DMS53 treated with DMSO at 0.1 percent for 48 hours (cell line): ENCODE measurements around the gene GAD1.
A peak's percentile ranks its signal among the peaks of the same experiment; 100 is the strongest.

Experiments used
- DNase-seq: peaks from one replicate; lab custom pipeline; 2025; ENCODE audit not compliant: unreplicated experiment; lab: John Stamatoyannopoulos, UW

GAD1 gene

DNA sequence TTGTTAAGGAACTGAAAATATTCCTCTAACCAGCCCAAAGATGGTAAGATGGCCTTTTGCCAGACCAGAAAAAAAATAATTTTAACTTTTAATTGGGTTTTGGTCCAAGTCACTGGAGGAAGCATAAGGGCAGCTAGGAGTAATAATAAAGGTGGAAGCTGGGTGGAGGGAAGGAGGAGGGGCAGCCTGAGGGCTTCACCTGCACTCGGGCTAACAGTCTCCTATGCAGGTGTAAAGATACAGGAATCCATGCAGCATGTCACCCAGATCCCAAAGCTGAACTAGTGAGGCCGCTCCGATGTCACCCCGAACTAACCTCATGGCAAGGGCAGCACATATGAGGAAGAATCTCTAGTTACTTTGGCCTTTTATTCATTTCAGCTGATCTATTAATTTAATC lies 75.2 kb downstream of the GAD1 start:
- DNase-seq = no peak

DNA sequence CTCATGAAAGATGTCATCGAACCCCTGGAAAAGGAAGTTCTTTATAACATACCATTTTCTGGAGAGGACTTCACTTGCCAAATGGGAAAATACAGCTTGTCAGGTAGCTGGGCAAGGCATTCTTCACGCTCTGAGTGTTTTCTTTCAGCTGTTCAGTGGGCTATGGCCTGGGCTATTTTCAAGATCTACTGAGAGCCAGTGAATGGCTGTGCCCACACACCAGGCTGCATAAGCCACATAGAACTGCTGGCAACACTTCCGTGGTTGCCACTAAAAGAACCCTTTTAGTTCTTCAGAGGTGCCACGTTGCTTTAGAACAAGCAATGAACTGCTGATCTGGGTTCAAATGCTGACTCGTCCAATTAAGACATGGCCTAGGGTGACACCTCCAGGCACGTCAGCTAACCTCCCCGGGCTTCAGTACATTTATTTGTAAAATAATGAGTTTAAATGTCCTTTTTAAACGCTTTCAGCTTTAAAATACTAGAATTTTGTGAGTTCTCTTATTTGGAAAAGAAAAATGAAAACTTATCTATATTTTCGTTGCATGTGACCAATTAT lies 75.8 kb downstream of the GAD1 start:
- DNase-seq = no peak

DNA sequence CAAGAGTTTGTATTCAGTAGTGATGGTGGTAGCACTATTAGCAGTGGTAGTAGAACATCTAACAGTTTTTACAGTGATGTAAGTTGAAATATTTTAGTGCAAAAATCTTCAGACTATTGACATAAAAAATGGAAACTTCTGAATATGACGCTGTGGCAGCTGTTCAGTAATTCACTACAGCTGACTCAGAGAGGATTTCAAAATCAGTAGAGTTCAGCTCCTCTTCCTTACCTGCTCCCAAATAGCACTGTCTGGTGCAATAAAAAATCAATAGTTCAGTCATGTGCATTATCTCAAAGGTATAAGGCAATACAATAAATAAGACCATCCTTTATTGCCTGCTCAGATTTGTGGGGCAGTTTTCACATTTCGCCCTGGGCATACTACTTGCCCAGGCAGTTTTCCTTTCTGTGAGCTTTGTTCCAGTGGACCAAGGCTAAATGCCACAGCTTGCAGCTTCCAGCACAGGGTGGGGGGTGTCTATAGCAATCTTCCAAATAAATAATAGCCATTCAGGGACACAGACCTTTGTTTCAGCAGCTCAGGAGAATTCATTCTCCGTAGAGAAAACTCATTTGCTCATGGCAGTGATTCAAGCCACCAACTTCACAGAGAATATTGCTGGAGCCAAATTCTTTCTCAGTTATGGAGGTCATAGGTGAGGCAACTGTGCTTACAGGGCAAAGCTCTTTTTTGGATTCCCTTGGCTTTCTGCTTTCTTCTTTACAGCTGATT lies 78.5 kb downstream of the GAD1 start:
- no peak for DNase-seq

DNA sequence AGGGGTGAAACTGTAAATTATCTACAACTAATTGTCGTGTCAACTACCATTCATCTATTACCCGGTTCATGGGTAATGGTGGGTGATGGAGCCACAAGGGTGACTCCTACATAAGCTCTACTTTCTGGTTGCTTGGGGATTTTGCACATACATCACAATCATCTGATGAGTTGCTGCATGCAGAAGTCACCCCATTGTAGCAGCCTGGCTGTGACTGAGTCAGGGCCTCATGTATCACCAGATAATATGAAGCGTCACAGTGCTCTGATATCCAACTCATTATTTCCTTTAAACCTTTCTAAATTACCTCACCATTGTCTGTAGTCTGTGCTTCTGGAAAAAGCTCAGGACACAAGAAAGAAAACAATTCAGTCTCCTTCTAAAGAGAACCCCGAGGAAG lies 79.9 kb downstream of the GAD1 start:
- DNase-seq = no peak

DNA sequence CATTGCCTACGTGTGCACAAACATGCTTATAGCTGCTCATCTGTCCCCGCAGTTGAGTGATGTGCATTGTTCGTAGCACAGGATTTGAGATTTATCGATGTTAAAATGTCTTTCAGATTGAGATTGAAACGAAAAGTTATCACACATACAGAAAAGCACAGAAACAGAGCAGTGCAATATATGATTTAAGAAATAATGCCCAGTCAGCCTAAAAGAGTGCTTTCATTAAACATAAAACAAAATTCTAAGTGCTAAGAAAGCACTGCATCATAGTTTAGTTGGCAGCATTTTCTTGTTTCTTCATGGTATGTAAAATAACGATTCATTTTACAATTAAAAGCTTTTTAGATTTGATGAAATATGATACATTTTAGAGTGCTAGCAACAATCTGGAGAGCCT lies 80.4 kb downstream of the GAD1 start:
- DNase-seq = no peak

DNA sequence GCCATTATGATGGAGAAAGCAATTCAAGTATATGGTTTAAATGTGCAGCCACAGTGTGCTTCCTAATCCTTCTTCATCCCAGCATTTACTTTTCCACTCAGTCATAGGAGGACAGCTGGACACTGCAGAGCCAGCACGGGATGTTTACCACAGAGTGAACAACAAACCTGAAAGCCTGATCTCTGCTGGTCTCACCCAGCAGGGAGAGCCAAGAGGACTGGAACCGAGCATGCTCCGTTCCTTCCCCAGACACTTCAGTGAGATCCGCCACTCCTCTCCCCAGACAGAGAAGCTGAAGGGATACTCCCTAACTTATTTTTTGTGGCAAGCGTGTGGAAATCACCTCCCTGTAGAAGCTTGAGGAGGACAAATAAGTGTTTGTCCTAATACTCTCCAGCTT lies 89.2 kb downstream of the GAD1 start:
- peak; percentile 63 for DNase-seq
